Right lung (tissue), 5 donors: Measurements from ENCODE around the gene CDKAL1. TPM values are rescaled to one million over a fixed set of nuclear protein-coding genes. Genes with fewer than 3 reads are reported as not detected.
"Not testable (repeated sequence)": the region's sequence is repeated elsewhere in the genome, so short reads cannot be mapped to it uniquely, and the experiment has no call there.

ENCODE experiments used
- DNase-seq, 2 donors: peaks; one replicate each; pipeline ENCODE4 v3.0.0-alpha.2; 2013
- polyA plus RNA-seq, 5 donors: library from polyadenylated mRNA; unstranded; fragments of 120-200 nt; gene quantifications; one replicate each; pipeline versions ENCODE4 v1.2.1 to v1.2.3, GENCODE V29; 2013; ENCODE audit warnings: inconsistent platforms in 1 of 5, low replicate concordance in 1 of 5; ENCODE audit not compliant: insufficient read length in 5 of 5, insufficient read depth in 1 of 5

CDKAL1 gene
- polyA plus RNA-seq, 5 donors: 15.1 to 19.5 (median 18.2) TPM

GRCh38 chr6:21244897-21245470 is 710.7 kb downstream of the CDKAL1 start:
- no peak for DNase-seq

DNA sequence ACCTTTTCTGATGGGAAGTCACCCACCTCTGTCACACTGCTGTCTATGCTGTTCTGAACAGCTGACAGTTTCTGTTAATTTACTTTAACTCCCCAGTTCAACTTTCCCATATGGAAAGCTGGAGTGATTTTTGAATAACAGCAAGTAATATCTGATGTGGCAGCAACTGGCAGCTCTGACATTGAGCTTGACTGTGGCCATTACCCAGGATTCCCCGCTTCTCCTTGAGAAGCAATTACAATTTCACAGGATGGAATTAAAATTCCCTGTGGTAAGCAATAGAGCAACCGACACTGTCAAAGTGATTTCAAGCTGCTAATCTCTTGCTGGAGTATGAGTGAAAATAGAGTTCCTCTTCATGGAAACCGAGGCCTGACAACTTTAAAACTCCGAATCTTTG is 711.2 kb downstream of the CDKAL1 start:
- no peak for DNase-seq

GRCh38 chr6:21246075-21246474 is 711.8 kb downstream of the CDKAL1 start:
- DNase-seq: no peak

- not testable (repeated sequence) for DNase-seq
Measured at GRCh38 chr6:21254460-21254859, 720.2 kb downstream of the CDKAL1 start.

- no peak for DNase-seq
Measured at GRCh38 chr6:21256197-21256596, 721.9 kb downstream of the CDKAL1 start.

DNA sequence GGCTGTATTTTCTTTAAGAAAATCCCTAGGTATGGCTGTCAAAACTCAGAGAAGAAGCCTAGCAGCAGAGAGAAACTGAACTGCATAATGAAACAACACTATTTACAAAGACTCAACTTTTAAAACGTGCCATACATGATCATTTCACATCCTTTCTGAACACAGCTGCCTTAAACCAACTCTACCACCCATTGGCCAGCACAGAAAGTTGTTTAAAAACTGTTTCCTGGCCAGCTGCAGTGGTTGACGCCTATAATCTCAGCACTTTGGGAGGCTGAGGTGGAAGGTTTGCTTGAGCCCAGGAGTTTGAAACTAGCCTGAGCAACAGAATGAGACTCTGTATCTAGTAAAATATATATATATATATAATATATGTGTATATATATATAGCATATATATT is 722.9 kb downstream of the CDKAL1 start:
- no peak for DNase-seq

GRCh38 chr6:21258665-21259064 is 724.4 kb downstream of the CDKAL1 start:
- DNase-seq: no peak

DNA sequence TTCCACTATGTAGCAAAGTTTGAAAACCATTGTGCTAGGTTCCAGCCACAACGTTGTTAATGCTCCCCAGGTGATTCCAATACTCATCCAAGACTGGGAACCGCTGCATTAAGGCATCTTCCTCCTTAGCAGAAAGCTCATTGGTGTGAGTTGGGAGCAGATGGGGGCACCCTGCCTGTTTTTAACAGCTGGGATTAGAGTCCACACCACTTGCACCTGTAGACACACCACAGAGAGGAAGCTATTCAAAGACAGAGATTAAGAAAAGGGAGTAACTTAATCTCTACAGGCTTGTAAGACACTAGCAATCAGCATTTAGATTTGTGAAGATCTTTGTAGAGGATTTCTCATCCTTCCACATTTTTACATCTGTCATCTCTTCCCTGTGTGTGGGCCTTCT is 725.4 kb downstream of the CDKAL1 start:
- DNase-seq: no peak

DNA sequence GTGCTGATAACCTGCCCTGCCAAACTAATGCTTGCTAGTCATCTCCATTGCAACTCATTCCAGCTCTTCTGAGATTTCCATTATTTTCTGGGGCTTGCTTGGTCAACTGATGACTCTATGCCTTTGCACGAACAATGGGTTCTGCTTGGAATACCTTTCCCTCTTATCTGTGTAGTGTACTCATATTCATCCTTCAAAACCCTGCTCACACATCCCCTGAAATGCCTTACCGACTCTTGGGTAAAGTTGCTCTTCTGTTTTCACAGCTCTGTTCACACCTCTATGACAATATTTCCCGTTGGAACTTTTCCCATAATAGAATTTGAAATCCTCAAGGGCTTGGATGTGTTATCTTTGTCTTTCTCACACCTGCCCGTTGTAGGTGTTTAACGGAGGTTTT is 728.2 kb downstream of the CDKAL1 start:
- DNase-seq: no peak

DNA sequence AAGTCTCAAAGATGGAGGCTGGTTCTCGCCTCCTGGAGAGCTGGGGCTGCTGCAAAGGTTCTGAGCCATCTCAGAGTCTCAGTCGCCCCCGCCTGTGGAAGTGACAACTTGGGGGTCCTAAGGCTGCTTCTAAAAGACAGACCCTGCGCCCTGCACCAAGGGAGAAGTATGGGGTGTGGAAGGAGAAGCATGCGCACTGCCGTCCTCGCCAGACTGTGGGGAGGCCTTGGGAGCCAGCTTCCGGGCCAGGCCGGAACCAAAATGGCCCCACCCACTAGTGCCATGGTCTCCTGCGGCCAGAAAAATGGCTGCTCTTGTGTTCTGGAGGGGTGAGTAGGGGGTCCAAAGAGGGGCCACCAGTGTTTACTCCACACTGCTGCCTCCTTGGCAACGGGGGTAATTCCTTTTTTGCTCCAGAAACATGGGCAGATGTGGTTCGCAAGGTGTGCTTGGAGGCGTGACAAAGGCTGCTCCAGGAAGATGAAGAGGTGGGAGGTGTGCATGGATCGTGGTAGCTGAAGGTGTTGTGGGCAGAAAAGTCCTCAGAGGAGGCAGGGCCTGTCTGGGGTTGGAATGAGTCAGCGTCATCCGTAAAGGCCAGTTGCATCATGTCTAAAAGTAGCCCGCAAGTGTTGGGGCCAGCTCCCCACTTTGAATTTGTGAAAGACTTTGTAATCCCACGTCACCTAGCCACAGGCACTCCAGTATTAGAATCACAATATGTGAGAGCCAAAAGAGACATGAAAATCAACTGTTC is 729.5 kb downstream of the CDKAL1 start:
- no peak for DNase-seq

DNA sequence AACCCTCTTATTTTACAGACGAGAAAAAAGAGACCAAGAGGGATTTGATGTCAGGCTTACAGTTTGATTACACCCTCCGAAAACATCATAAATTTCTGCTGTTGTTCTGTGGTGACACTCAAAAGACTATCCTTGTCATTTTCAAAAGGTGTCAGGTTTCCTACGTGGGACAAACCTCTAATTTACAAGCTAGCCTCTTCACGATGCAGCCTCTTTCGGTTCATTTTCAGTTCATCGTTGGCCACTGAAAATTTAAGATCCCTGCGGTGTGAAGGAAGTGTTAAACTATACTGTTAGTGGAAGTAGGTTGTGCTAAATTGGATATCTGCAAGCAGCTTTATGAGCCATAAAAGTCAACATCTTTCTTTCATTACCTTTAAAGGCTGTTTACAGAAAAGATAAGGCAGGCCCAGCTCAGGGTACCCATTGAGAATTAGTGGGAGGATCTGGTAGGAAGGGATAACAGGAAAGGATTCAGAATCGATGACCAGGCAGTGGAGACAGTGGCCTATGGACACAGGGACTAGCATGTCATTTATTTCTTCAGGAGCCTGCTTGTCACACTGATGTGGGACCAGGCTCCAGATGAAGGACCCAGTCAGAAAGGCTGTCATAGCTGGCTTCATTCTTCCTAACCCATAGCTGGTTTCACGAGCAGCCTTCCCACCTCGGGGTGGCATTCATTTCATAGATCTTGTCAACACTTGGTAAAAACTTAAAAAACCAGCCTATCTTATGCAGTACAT is 730.2 kb downstream of the CDKAL1 start:
- DNase-seq: no peak

DNA sequence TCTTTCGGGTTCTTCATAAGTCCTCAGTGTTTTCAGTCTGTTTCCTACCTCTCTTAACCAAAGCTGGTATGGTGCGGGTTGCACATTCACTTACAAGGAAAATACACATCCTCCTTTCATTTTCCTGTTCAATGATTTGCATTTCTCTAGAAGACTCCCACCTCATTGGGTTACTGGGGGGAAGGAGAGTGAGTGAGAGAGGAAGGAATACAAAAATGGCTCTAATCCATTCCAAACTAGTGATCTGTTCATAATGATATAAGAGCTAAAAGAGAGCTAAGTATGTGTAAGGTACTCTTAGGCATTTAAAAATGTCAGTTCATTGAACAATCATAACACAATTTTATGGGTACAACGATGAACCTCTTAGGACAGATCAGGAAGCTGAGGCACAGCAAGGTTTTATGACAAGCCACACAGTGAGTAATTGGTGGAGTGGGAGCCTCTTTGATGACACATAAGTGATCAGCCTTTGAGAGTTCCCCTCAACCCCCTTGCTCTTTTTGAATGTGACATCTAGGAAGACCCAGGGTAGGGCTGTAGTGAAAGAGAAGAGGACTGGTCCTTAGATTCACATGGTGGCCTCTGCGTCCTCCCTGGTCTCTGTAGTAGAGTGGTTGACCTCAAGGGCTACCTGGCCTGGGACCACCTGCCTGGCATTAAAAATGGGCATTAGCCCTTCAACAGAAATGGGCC is 730.9 kb downstream of the CDKAL1 start:
- DNase-seq: no peak

GRCh38 chr6:21265730-21266044 is 731.4 kb downstream of the CDKAL1 start:
- no peak for DNase-seq

DNA sequence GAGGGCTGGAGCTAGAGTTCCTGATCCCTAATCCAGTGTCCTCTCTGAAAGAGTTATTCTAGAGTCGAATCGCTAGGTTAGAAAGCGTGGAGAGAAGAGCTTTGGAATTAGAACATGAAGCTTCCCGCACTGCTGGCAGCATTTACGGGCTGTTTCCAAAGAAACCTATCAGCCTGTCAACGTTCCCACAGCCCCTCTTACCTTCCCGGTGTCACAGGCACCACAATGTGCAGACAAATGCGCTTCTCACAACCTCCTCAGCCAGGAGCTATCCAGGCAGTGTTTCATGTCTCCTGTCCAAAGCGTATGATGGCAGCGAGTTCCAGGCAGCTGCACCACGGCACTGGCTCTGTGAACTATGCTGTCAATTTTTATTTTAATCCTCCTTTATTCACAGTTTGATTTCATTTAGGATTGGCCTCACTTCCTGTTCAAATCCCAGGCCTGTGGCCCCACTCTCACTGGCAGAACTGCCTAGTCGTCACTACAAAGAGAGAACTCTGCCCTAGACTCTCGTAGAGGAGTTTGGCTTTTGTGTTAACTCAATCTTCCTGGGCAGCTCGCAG is 736.5 kb downstream of the CDKAL1 start:
- no peak for DNase-seq

DNA sequence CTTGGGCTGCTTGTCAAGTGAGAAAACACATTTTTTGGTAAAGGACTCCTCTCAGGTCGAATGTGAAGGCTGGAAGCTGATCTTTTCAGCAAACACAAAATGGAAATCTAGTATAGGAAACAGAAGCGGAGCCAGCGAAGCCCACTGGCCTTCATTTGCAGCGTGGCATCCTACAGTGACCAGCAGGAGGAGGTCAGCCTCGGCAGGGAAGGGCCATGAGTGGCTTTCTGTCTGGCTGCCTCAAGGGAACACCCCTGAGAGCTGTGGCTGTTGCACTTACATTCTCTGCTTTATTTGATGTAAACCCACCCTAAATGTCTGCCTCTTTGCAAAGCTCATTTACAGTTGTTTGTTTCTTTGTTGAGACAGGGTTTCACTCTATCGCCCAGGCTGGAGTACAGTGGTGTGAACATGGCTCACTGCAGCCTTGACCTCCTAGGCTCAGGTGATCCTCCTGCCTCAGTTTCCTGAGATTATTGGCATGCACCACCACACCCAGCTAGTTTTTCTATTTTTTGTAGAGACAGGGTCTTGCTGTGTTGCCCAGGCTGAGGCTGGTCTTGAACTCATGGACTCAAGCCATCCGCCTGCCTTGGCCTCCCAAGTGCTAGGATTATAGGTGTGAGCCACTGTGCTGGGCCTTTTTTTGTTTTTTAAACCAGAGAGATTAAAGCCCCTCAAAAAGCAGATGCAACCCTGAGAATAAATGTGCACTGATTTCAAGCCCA is 737.3 kb downstream of the CDKAL1 start:
- DNase-seq: no peak

DNA sequence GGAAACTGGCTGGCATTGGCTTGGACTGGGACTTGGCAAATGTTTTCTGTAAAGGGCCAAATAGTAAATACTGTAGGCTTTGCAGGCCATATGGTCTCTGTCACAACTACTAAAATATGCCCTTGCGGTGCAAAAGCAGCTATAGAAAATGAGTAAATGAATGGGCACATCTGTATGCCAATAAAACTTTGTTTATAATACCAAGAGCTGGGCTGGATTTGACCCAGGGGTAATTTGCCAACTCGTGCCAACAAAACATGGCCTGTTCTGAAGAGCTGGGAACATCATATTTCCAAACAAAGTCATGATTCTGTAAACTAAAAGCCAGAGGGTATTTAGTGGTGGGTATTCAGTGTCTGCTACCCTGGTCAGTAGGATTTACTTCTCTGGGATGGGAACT is 739.2 kb downstream of the CDKAL1 start:
- no peak for DNase-seq

DNA sequence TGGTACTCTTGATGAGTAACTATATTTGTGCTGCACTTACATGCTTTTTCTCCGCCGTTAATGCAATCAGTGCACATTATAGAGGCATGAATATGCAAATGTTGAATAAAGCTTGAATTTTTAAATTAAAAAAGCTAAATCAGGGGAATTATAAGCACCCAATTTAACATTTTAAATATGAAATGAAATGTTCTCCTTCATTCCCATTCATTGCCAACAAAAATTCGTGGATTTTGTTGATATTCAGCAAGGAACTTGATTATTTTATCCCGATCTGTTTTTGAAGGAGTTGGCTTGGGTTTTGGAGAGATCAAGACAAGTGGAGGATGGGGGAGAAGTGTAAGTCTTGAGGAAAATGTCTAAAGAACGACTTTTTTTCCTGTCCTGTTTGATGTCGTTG is 740.6 kb downstream of the CDKAL1 start:
- DNase-seq: no peak

- no peak for DNase-seq
Measured at GRCh38 chr6:21277601-21278374, 743.5 kb downstream of the CDKAL1 start.

GRCh38 chr6:21278375-21278745 is 744.1 kb downstream of the CDKAL1 start:
- peak in 1 of 2 donors; percentile 28 for DNase-seq

DNA sequence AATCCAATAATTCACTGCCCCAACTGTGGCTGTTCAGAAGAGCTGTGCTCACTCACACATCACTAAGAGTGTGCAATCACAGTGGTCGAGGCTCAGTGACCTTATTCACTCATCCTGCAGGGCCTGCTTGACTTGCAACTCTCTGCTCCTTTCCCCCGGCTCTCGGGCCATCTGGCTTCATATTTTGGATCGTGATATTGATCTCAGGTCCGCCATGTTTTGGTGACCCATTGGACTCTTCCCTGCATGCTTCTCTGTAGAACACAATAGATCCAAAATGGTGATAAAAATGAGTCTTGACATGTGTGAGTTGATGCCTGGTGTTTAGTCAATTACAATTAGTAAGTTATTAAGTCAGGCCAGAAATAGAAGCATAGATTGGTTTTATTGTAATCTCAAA is 745.4 kb downstream of the CDKAL1 start:
- DNase-seq: no peak

- DNase-seq: no peak
Measured at GRCh38 chr6:21281366-21281765, 747.1 kb downstream of the CDKAL1 start.
